Left cardiac atrium (tissue), 4 donors: ENCODE measurements around the gene ADAMTS2. TPM values are rescaled to one million over a fixed set of nuclear protein-coding genes. Genes with fewer than 3 reads are reported as not detected.
"Not testable (repeated sequence)": the region's sequence is repeated elsewhere in the genome, so short reads cannot be mapped to it uniquely, and the experiment has no call there.

Source experiments
- ATAC-seq, 2 donors: fragments of 200-7000 bp; cut with Tn5 transposase; one replicate each; pipeline ENCODE4 v1.9.1; 2020; ENCODE audit warnings: mild to moderate bottlenecking in 2 of 2, moderate library complexity in 2 of 2
- DNase-seq: peaks from one replicate; pipeline ENCODE4 v3.0.0-alpha.2; 2020
- intact Hi-C, 2 donors: fragments of 100-400 bp; cut with DNase I; formaldehyde crosslinking; loops; one replicate each; pipeline versions ENCODE4 v1.14.1 to v1.15.1; 2022 to 2023
- total RNA-seq, 2 donors: library from RNA; stranded (reverse); fragmentation: NEBNext Ultra II Directional; extraction: Animal tissue kit (Norgen Biotek cat#: 25700); gene quantifications; one replicate each; pipeline ENCODE4 v1.2.1, GENCODE V29; 2021
- donor health status: DM: no; HTN: yes; CAD: no.
- donor health status: DM: no; HTN: yes; CAD: no; lungs with severe emphysema.
- donor health status: DM: yes; HTN: yes; CAD: no.
- donor health status: Dilated cardiomyopathy.

Gene ADAMTS2
- total RNA-seq, 2 donors from 2014 or later: 15.0 to 22.7 TPM

- ATAC-seq (no peak), DNase-seq (no peak)
- intact Hi-C loops: no loop called here
Observed at GRCh38 chr5:179217956-179218942, 127.0 kb downstream of the ADAMTS2 start.

- no peak for DNase-seq
- intact Hi-C loops: no loop called here
- no peak for ATAC-seq
Observed at GRCh38 chr5:179217356-179217755, 127.9 kb downstream of the ADAMTS2 start.

GRCh38 chr5:179216381-179216780 lies 128.9 kb downstream of the ADAMTS2 start:
- ATAC-seq, intact Hi-C loops, DNase-seq: not testable (repeated sequence)

GRCh38 chr5:179215576-179215975 lies 129.7 kb downstream of the ADAMTS2 start:
- ATAC-seq: no peak

GRCh38 chr5:179214678-179215077 lies 130.6 kb downstream of the ADAMTS2 start:
- no peak for ATAC-seq
- no peak for DNase-seq
- intact Hi-C loops: no loop called here

More at GRCh38 chr5:179215576-179215975, 129.7 kb downstream of the ADAMTS2 start:
- intact Hi-C loops: no loop called here
- DNase-seq: no peak

- ATAC-seq (no peak), DNase-seq (no peak)
- intact Hi-C loops: no loop called here
Observed at GRCh38 chr5:179212870-179213269, 132.4 kb downstream of the ADAMTS2 start.

GRCh38 chr5:179211631-179212030 lies 133.6 kb downstream of the ADAMTS2 start:
- no peak for DNase-seq
- ATAC-seq: no peak
- intact Hi-C loops: no loop called here

GRCh38 chr5:179211068-179211467 lies 134.2 kb downstream of the ADAMTS2 start:
- intact Hi-C loops: no loop called here
- no peak for ATAC-seq
- no peak for DNase-seq

GRCh38 chr5:179210478-179210877 lies 134.8 kb downstream of the ADAMTS2 start:
- intact Hi-C loops: no loop called here
- no peak for DNase-seq
- no peak for ATAC-seq

- DNase-seq (no peak), ATAC-seq (no peak)
- intact Hi-C loops: no loop called here
Observed at GRCh38 chr5:179209359-179210150, 135.7 kb downstream of the ADAMTS2 start.

- no peak for DNase-seq
- no peak for ATAC-seq
- intact Hi-C loops: no loop called here
Observed at GRCh38 chr5:179208706-179209358, 136.4 kb downstream of the ADAMTS2 start.

- ATAC-seq: no peak
- intact Hi-C loops: no loop called here
- DNase-seq: no peak
Observed at GRCh38 chr5:179207920-179208705, 137.1 kb downstream of the ADAMTS2 start.

GRCh38 chr5:179207470-179207869 lies 137.8 kb downstream of the ADAMTS2 start:
- DNase-seq (no peak), ATAC-seq (no peak)
- intact Hi-C loops: no loop called here

- DNase-seq (no peak), ATAC-seq (no peak)
- intact Hi-C loops: no loop called here
Observed at GRCh38 chr5:179206366-179206765, 138.9 kb downstream of the ADAMTS2 start.

- intact Hi-C loops: no loop called here
- ATAC-seq (no peak), DNase-seq (no peak)
Observed at GRCh38 chr5:179205277-179205676, 140.0 kb downstream of the ADAMTS2 start.

- intact Hi-C loops: no loop called here
- DNase-seq (no peak), ATAC-seq (no peak)
Observed at GRCh38 chr5:179204572-179204971, 140.7 kb downstream of the ADAMTS2 start.

GRCh38 chr5:179203248-179203647 lies 142.0 kb downstream of the ADAMTS2 start:
- ATAC-seq (no peak), DNase-seq (no peak)
- intact Hi-C loops: no loop called here

GRCh38 chr5:179201986-179202385 lies 143.3 kb downstream of the ADAMTS2 start:
- ATAC-seq: no peak
- no peak for DNase-seq
- intact Hi-C loops: no loop called here

- peak; percentile 6 for DNase-seq
Observed at GRCh38 chr5:179199246-179199645, 146.0 kb downstream of the ADAMTS2 start.

More at GRCh38 chr5:179199246-179199645, 146.0 kb downstream of the ADAMTS2 start:
- intact Hi-C loops: no loop called here
- ATAC-seq: no peak
